Endothelial cell of umbilical vein (primary cell): Measurements from ENCODE around the gene SULF2. TPM values are rescaled to one million over a fixed set of nuclear protein-coding genes. Genes with fewer than 3 reads are reported as not detected.

Source experiments
- BruUV-seq: library from RNA; stranded (reverse); fragments of 400-500 nt; replicated peaks from 2 replicates; lab custom pipeline; 2021; lab: Mats Ljungman, UMichigan
- CTCF ChIA-PET: fragments of 300-600, 350-600 bp; sonication (Branson Sonifier 250); formaldehyde crosslinking; loops from one replicate; lab custom pipeline; 2021; ENCODE audit warnings: antibody characterized with exemption, inconsistent platforms; lab: Charles Lee
- POLR2A ChIA-PET: fragments of 300-600, 350-600 bp; sonication (Branson Sonifier 250); formaldehyde crosslinking; loops from one replicate; lab custom pipeline; 2021; ENCODE audit warnings: antibody characterized with exemption, inconsistent platforms; lab: Charles Lee
- DNase-seq: peaks from one replicate; pipeline ENCODE4 v3.0.0-alpha.2; 2011; ENCODE audit warnings: low read depth, low spot score
- FAIRE-seq: peaks from 2 replicates; lab custom pipeline; 2011; peaks lifted over from hg19 to GRCh38; lab: Jason Lieb, UNC
- H2AFZ ChIP-seq: 2 replicates; pipeline ENCODE4 v1.6.0; 2012; ENCODE audit warnings: low read depth, low read length, control low read depth, inconsistent platforms
- H3K27ac ChIP-seq: 2 replicates; pipeline ENCODE4 v1.5.1; 2011; ENCODE audit warnings: low read depth, mild to moderate bottlenecking, control low read depth, low read length, moderate library complexity; ENCODE audit not compliant: insufficient read depth
- H3K27me3 ChIP-seq, 2 experiments: 2 replicates each; pipeline versions ENCODE4 v1.6.0 to v1.6.1; 2011; ENCODE audit warnings: low read length in 2 of 2, mixed read lengths in 1 of 2; ENCODE audit not compliant: control insufficient read depth in 2 of 2, insufficient read depth in 2 of 2
- H3K36me3 ChIP-seq, 2 experiments: 2 replicates in 1 of 2; 3 replicates in 1 of 2; pipeline ENCODE4 v1.5.1; 2011; ENCODE audit warnings: low read length in 2 of 2, mild to moderate bottlenecking in 1 of 2, moderate library complexity in 1 of 2; ENCODE audit not compliant: control insufficient read depth in 2 of 2, insufficient read depth in 2 of 2; ENCODE audit errors: extremely low read depth in 1 of 2
- H3K4me1 ChIP-seq: 3 replicates; pipeline ENCODE4 v1.5.1; 2011; ENCODE audit warnings: mild to moderate bottlenecking, low read length; ENCODE audit not compliant: control insufficient read depth, insufficient read depth; ENCODE audit errors: extremely low read depth
- H3K4me2 ChIP-seq: 2 replicates; pipeline ENCODE4 v1.6.1; 2011; ENCODE audit warnings: low read length, control low read depth, mixed read lengths; ENCODE audit not compliant: insufficient read depth
- H3K4me3 ChIP-seq, 3 experiments: fragments of 200-600 bp in 1 of 3; sonication (generic), shearing (Covaris generic) in 1 of 3; replicated peaks in 1 of 3; 2 replicates each; pipeline ENCODE4 v1.5.1; 2011 to 2016; ENCODE audit warnings: control low read depth in 3 of 3, low read length in 3 of 3, mild to moderate bottlenecking in 2 of 3, inconsistent platforms in 1 of 3, low read depth in 1 of 3, moderate library complexity in 1 of 3; ENCODE audit not compliant: insufficient read depth in 1 of 3
- H3K79me2 ChIP-seq: 2 replicates; pipeline ENCODE4 v1.6.0; 2012; ENCODE audit warnings: low read length, inconsistent platforms; ENCODE audit not compliant: control insufficient read depth, insufficient read depth
- H3K9ac ChIP-seq: replicated peaks from 2 replicates; pipeline ENCODE3; 2011; ENCODE audit warnings: low read length, control low read depth; ENCODE audit not compliant: insufficient read depth; ENCODE audit errors: extremely low read depth
- H3K9me1 ChIP-seq: replicated peaks from 3 replicates; pipeline ENCODE4 v1.6.0; 2011; ENCODE audit warnings: mild to moderate bottlenecking, low read length; ENCODE audit not compliant: control insufficient read depth, insufficient read depth; ENCODE audit errors: extremely low read depth
- H3K9me3 ChIP-seq: replicated peaks from 2 replicates; pipeline ENCODE4 v1.5.1; 2012; ENCODE audit warnings: low read length, inconsistent platforms; ENCODE audit not compliant: control insufficient read depth, insufficient read depth
- H4K20me1 ChIP-seq: replicated peaks from 2 replicates; pipeline ENCODE3; 2011; ENCODE audit warnings: mild to moderate bottlenecking, low read length; ENCODE audit not compliant: control insufficient read depth, insufficient read depth; ENCODE audit errors: extremely low read depth
- CTCF ChIP-seq, 2 donors: IDR thresholded peaks; 1 replicate in 1 of 2; 2 replicates in 1 of 2; pipeline ENCODE4 v1.5.1; 2011; ENCODE audit warnings: low read length in 2 of 2, mild to moderate bottlenecking in 2 of 2, moderate library complexity in 2 of 2, control low read depth in 1 of 2, inconsistent platforms in 1 of 2, low read depth in 1 of 2; ENCODE audit not compliant: insufficient read depth in 1 of 2; ENCODE audit errors: extremely low read depth in 1 of 2
- EZH2 ChIP-seq: IDR thresholded peaks from 2 replicates; pipeline ENCODE4 v1.6.1; 2012; ENCODE audit warnings: borderline replicate concordance, low read depth, mild to moderate bottlenecking, moderate library complexity, low read length, inconsistent platforms; ENCODE audit not compliant: severe bottlenecking
- FOS ChIP-seq: IDR thresholded peaks from 2 replicates; pipeline ENCODE4 v1.6.1; 2011; ENCODE audit warnings: mild to moderate bottlenecking, low read length, moderate library complexity, borderline replicate concordance; ENCODE audit not compliant: insufficient read depth
- GATA2 ChIP-seq: IDR thresholded peaks from 2 replicates; pipeline ENCODE4 v1.7.0; 2011; ENCODE audit warnings: low read depth, mild to moderate bottlenecking, moderate library complexity, mixed read lengths, low read length; ENCODE audit not compliant: insufficient read length, insufficient read depth
- JUN ChIP-seq: IDR thresholded peaks from 2 replicates; pipeline ENCODE4 v1.6.1; 2011; ENCODE audit warnings: borderline replicate concordance, low read depth; ENCODE audit not compliant: insufficient read length, insufficient read depth
- MAX ChIP-seq: IDR thresholded peaks from 2 replicates; pipeline ENCODE4 v1.6.1; 2011; ENCODE audit not compliant: insufficient read depth, insufficient read length
- MYC ChIP-seq: IDR thresholded peaks from one replicate; pipeline ENCODE4 v1.6.1; 2011; ENCODE audit warnings: mild to moderate bottlenecking, low read depth, low read length
- POLR2A ChIP-seq: IDR thresholded peaks from 2 replicates; pipeline ENCODE4 v1.6.1; 2012; ENCODE audit warnings: low read depth, mild to moderate bottlenecking, control low read depth, low read length
- POLR2AphosphoS5 ChIP-seq: IDR thresholded peaks from 2 replicates; pipeline ENCODE4 v1.6.1; 2012; ENCODE audit warnings: low read depth, mild to moderate bottlenecking, control low read depth, low read length, moderate library complexity; ENCODE audit not compliant: insufficient read depth
- dilution Hi-C: fragments of 300-500 bp; cut with MboI; formaldehyde crosslinking; loops from one replicate; pipeline ENCODE4 v1.15.0; 2019; ENCODE audit warnings: low sequenced_read_pairs; ENCODE audit not compliant: extremely low pct_ligation_motif_present
- intact Hi-C: fragments of 100-400 bp; cut with micrococcal nuclease; formaldehyde crosslinking; loops from one replicate; pipeline ENCODE4 v1.10.0; 2022
- polyA plus RNA-seq, 4 experiments: library from polyadenylated mRNA; depleted of rRNA in 3 of 4; stranded (reverse) in 3 of 4; unstranded in 1 of 4; fragments of >200 nt; gene quantifications; 2 replicates each; pipeline versions ENCODE4 v1.2.1 to v1.2.3, GENCODE V29; 2011 to 2012; ENCODE audit warnings: missing spikeins in 1 of 4
- total RNA-seq: library from RNA; stranded (reverse); gene quantifications from 2 replicates; pipeline ENCODE4 v1.2.3, GENCODE V29; 2021

The SULF2 gene
- total and polyA plus RNA-seq, 2 donors (not counting 3 experiments of a cell fraction or from before 2014, with no cell fraction given), result 58.5 to 160 TPM

GRCh38 chr20:47801079-47801478 is 15.8 kb upstream of the SULF2 start:
- no peak overlapping the region for H3K4me2 ChIP-seq
- no peak overlapping the region for H3K27ac ChIP-seq
- BruUV-seq, result no TSS peak
- FAIRE-seq, result no peak
- no peak overlapping the region for H3K4me3 ChIP-seq
- dilution Hi-C loops (no loop called here), intact Hi-C loops (no loop called here)
- no peak for DNase-seq
- H3K79me2 ChIP-seq, result no peaks in the 10 kb centered on the region
- H3K9me1 ChIP-seq, result no peaks in the 10 kb centered on the region
- no peak overlapping the region for H3K9ac ChIP-seq
- no peaks in the 10 kb centered on the region for H3K9me3 ChIP-seq
- POLR2A ChIA-PET, result no interaction called here
- TF ChIP-seq GATA2, result no peak
- no peak for TF ChIP-seq FOS
- TF ChIP-seq POLR2AphosphoS5, result no peak
- TF ChIP-seq JUN, result no peak
- no peak for TF ChIP-seq MAX
- no peak for TF ChIP-seq CTCF (IDR thresholded peaks at IDR 0.05; ENCODE audit: extremely low read depth in 1 of 2, insufficient read depth in 1 of 2, low read depth in 1 of 2, low read length in 2 of 2)
- no peak for TF ChIP-seq EZH2
- TF ChIP-seq MYC, result no peak
- no peak for TF ChIP-seq POLR2A
- no peaks in the 10 kb centered on the region for H3K36me3 ChIP-seq
- peaks cover 2% of the 10 kb centered on the region in 2 experiments for H3K27me3 ChIP-seq
- H2AFZ ChIP-seq, result no peak overlapping the region
- H3K4me1 ChIP-seq, result peaks cover 6% of the 10 kb centered on the region
- no peaks in the 10 kb centered on the region for H4K20me1 ChIP-seq
- CTCF ChIA-PET, result interaction anchor here (1.2 kb wide), 1 partner anchor 14 kb away, joined by 3 read pairs; no protein-coding TSS in a partner anchor
